Upper lobe of left lung (tissue), 6 donors: ENCODE measurements around the gene RMDN2. TPM values are rescaled to one million over a fixed set of nuclear protein-coding genes. Genes with fewer than 3 reads are reported as not detected.

Source experiments
- ATAC-seq, 2 donors: fragments of 200-7000 bp; cut with Tn5 transposase; one replicate each; pipeline ENCODE4 v1.9.1; 2022; ENCODE audit warnings: mild to moderate bottlenecking in 2 of 2, moderate library complexity in 2 of 2; ENCODE audit not compliant: low FRiP score in 2 of 2
- DNase-seq, 2 donors: peaks; one replicate each; pipeline ENCODE4 v3.0.0-alpha.2; 2019 to 2020
- H3K27ac ChIP-seq, 4 donors: fragments of 200-600 bp; sonication (generic); one replicate each; pipeline ENCODE4 v1.5.1; 2016 to 2019
- H3K27me3 ChIP-seq, 4 donors: fragments of 200-600 bp; sonication (generic); one replicate each; pipeline ENCODE4 v1.5.1; 2017 to 2019
- H3K36me3 ChIP-seq, 4 donors: fragments of 200-600 bp; sonication (generic); one replicate each; pipeline ENCODE4 v1.5.1; 2016 to 2019
- H3K4me1 ChIP-seq, 4 donors: fragments of 200-600 bp; sonication (generic); one replicate each; pipeline ENCODE4 v1.5.1; 2018 to 2019
- H3K4me3 ChIP-seq, 4 donors: fragments of 200-600 bp; sonication (generic); one replicate each; pipeline ENCODE4 v1.5.1; 2017 to 2019; ENCODE audit warnings: mild to moderate bottlenecking in 2 of 4, moderate library complexity in 1 of 4
- H3K9me3 ChIP-seq, 4 donors: fragments of 200-600 bp; sonication (generic); one replicate each; pipeline ENCODE4 v1.5.1; 2018 to 2019
- EP300 ChIP-seq, 4 donors: sonication (generic); formaldehyde crosslinking; IDR thresholded peaks; one replicate each; pipeline ENCODE4 v1.5.1; 2017; ENCODE audit warnings: antibody characterized with exemption in 4 of 4, control low read depth in 2 of 4
- POLR2A ChIP-seq, 4 donors: fragments of 450-650 bp; IDR thresholded peaks; one replicate each; pipeline ENCODE4 v1.5.1; 2016 to 2017; ENCODE audit warnings: antibody characterized with exemption in 4 of 4, mild to moderate bottlenecking in 2 of 4
- POLR2AphosphoS5 ChIP-seq, 2 donors: sonication (generic); formaldehyde crosslinking; IDR thresholded peaks; one replicate each; pipeline ENCODE4 v1.5.1; 2017; ENCODE audit warnings: antibody characterized with exemption in 2 of 2
- WGBS, 2 donors: methylation state at CpG; one replicate each; pipeline ENCODE4 v1.1.5; 2017 to 2018; 5-methylcytosine and 5-hydroxymethylcytosine counted together
- total RNA-seq, 6 donors: library from RNA; depleted of rRNA in 4 of 6; stranded (reverse); fragments of >200 nt in 4 of 6; gene quantifications; one replicate each; pipeline versions ENCODE4 v1.1.0 to v1.2.1, GENCODE V29; 2016 to 2021
- TF ChIP-seq, protein P1 (sequence below), 6 experiments: fragments of 450-650 bp in 4 of 6; fragments of 200-600 bp in 2 of 6; sonication (generic) in 2 of 6; IDR thresholded peaks; one replicate each; pipeline ENCODE4 v1.5.1; 2016 to 2019; ENCODE audit warnings: antibody characterized with exemption in 6 of 6
- donor health status: DM: no; HTN: no; CAD: no; lungs with moderate emphysema.
- donor health status: DM: no; HTN: yes; CAD: no; lungs with severe emphysema.

The RMDN2 gene
- total RNA-seq, 6 donors from 2014 or later: 9.3 to 31.9 (median 17.0) TPM

DNA sequence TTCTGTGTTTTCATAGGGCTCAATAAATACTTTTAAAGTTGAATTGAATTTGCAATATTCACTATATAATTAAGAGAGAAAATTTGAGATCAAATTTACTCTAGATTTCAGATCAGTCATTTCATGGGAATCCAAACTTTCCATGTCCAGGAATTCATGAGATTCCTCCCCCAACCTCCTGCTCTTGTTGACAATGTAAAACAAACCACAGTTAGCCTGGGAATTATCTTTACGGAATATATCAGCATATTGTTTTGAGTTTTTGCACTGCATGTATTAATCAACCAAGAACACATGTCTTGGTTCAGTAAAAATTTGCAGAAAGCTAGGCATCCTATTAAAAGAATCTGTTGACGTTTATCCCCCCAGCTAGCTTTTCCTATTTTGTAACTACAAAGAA, 108.6 kb downstream of the RMDN2 start:
- no peak for TF ChIP-seq POLR2AphosphoS5 (IDR thresholded peaks at IDR 0.05)
- TF ChIP-seq, protein P1, sequence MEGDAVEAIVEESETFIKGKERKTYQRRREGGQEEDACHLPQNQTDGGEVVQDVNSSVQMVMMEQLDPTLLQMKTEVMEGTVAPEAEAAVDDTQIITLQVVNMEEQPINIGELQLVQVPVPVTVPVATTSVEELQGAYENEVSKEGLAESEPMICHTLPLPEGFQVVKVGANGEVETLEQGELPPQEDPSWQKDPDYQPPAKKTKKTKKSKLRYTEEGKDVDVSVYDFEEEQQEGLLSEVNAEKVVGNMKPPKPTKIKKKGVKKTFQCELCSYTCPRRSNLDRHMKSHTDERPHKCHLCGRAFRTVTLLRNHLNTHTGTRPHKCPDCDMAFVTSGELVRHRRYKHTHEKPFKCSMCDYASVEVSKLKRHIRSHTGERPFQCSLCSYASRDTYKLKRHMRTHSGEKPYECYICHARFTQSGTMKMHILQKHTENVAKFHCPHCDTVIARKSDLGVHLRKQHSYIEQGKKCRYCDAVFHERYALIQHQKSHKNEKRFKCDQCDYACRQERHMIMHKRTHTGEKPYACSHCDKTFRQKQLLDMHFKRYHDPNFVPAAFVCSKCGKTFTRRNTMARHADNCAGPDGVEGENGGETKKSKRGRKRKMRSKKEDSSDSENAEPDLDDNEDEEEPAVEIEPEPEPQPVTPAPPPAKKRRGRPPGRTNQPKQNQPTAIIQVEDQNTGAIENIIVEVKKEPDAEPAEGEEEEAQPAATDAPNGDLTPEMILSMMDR (IDR thresholded peaks at IDR 0.05): no peak
- H3K4me3 ChIP-seq: no peak overlapping the region
- H3K36me3 ChIP-seq: no peaks in the 10 kb centered on the region
- no peak for ATAC-seq
- H3K4me1 ChIP-seq: peaks cover 0 to 11% (median 2%) of the 10 kb centered on the region in 4 donors
- no peak for DNase-seq
- H3K27me3 ChIP-seq: no peaks in the 10 kb centered on the region
- WGBS, 2 donors: 47% methylated on average over 2 of the region's 2 CpGs
- no peak overlapping the region for H3K27ac ChIP-seq
- no peaks in the 10 kb centered on the region for H3K9me3 ChIP-seq

DNA sequence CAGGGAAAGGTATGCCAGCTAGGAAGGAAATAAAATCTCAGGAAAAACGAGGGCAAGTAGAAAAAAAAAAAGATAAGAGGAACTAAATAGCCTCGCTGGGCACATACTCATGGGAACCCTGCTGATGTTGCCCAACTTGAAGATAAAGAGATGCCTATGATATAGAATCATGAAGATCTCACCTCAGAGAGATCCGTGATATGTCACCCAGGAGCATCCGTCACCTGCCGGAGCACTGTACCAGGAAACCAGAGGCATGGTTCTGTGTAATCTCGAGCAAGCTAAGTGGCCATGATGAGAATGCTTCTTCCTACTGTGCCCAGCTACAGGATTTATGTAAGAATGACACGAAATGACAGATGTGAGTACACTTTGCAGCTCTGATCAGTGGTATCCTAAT, 110.9 kb downstream of the RMDN2 start:
- H3K4me3 ChIP-seq: no peak overlapping the region
- 73 to 85% methylated on average over 7 of the region's 7 CpGs for WGBS, 2 donors
- H3K36me3 ChIP-seq: no peaks in the 10 kb centered on the region
- peaks cover 0 to 12% (median 2%) of the 10 kb centered on the region in 4 donors for H3K4me1 ChIP-seq
- TF ChIP-seq, protein P1 (IDR thresholded peaks at IDR 0.05): no peak
- no peak for TF ChIP-seq POLR2A (IDR thresholded peaks at IDR 0.05)
- no peak for TF ChIP-seq POLR2AphosphoS5 (IDR thresholded peaks at IDR 0.05)
- TF ChIP-seq EP300 (IDR thresholded peaks at IDR 0.05): no peak
- H3K27ac ChIP-seq: no peak overlapping the region
- ATAC-seq: no peak
- H3K27me3 ChIP-seq: no peaks in the 10 kb centered on the region
- DNase-seq: no peak
- no peaks in the 10 kb centered on the region for H3K9me3 ChIP-seq

DNA sequence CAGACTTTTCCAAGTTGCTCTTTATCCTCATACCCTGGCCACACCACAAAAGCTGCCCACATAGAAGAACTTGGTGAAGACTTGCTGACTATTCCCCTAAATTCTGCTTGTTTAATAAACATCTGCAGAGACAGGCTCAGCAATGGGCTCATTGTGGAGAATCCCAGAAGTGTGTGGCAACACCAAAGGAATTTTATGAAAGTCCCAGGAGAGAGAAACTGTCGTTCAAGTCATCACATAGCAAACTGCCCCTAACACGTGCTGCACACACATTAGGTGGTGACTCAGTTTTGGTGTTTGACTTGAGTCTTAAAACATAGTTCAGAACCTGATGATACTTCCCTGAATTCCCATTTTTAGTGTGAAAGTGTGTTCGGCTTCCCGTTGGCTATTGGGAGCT, 112.2 kb downstream of the RMDN2 start:
- H3K4me1 ChIP-seq: peaks cover 0 to 12% (median 2%) of the 10 kb centered on the region in 4 donors
- H3K4me3 ChIP-seq: no peak overlapping the region
- H3K27me3 ChIP-seq: no peaks in the 10 kb centered on the region
- H3K27ac ChIP-seq: no peak overlapping the region
- ATAC-seq (no peak), DNase-seq (no peak)
- no peaks in the 10 kb centered on the region for H3K9me3 ChIP-seq
- WGBS, 2 donors: 80 to 93% methylated on average over 4 of the region's 4 CpGs
- no peaks in the 10 kb centered on the region for H3K36me3 ChIP-seq
- TF ChIP-seq POLR2AphosphoS5 (IDR thresholded peaks at IDR 0.05) (no peak), POLR2A (IDR thresholded peaks at IDR 0.05) (no peak), EP300 (IDR thresholded peaks at IDR 0.05) (no peak)
- TF ChIP-seq, protein P1 (IDR thresholded peaks at IDR 0.05): no peak

DNA sequence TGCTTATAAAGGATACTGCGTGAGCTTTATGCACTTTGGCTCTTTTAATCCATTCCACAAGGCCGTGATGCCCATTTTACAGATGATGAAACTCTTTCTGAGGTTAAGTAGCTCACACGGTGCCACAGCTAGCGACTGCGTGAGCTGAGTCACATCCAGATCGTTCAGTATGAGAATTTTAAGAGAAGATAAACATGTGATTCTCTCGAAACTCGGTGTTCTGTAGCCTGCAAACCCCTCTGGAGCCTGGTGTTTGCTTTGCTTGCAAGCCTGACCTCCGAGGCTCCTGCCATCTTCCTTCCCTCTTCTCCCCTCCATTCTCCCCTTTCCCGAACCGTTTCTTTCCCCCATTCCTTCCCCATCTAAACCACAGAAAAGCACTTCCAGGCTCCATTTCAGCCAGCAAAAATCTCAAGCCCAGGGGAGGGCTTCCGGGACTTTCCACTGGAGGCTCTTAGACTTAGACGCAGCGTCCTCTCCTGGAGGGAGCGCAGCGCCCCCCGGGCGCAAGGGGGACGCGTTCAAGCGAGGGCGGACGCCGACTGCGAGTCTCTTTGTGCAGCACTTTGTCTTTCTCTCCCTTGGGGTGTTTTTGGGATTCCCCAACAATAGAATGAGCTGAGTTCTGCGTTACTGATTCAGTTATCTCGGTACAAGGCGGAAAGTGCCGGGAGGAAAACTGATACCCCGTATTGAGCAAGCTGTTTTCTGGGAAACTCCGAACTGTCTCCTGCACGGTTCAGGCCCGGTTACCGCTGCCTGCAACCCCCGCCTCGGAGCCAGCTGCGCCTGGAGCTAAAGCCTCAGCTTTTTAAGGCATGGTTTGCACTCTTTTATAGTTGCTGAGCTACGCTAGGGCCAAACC, 112.9 kb downstream of the RMDN2 start:
- no peak for TF ChIP-seq POLR2AphosphoS5 (IDR thresholded peaks at IDR 0.05)
- TF ChIP-seq, protein P1 (IDR thresholded peaks at IDR 0.05): peak in 2 of 6 experiments; percentile 13 to 39
- TF ChIP-seq POLR2A (IDR thresholded peaks at IDR 0.05): peak in 1 of 4 donors; percentile 18
- TF ChIP-seq EP300 (IDR thresholded peaks at IDR 0.05): no peak
- 19 to 23% methylated on average over 30 to 38 of the region's 38 CpGs for WGBS, 2 donors
- Histone ChIP-seq H3K27ac (peak overlapping the region in 2 of 4 donors; percentile 16 to 41), H3K9me3 (no peaks in the 10 kb centered on the region), H3K4me3 (peak overlapping the region in 3 of 4 donors; percentile 26 to 40 (median 32)), H3K36me3 (no peaks in the 10 kb centered on the region), H3K27me3 (no peaks in the 10 kb centered on the region), H3K4me1 (peaks cover 0 to 12% (median 2%) of the 10 kb centered on the region in 4 donors)
- DNase-seq: peak; percentile 62 to 83
- peak; percentile 79 to 87 for ATAC-seq
